WTC11 (cell line): ENCODE data around the gene TXN2.

Experiments used
- ARID4B ChIP-seq: sonication (generic); formaldehyde crosslinking; IDR thresholded peaks from 2 replicates; pipeline ENCODE4 v1.8.0; 2023; ENCODE audit warnings: missing genetic modification reagents, mild to moderate bottlenecking, borderline replicate concordance
- CTCF ChIP-seq: fragments of 200-600 bp; IDR thresholded peaks from 2 replicates; pipeline ENCODE4 v1.8.0; 2022; ENCODE audit warnings: antibody characterized with exemption
- E2F1 ChIP-seq: sonication (generic); formaldehyde crosslinking; IDR thresholded peaks from 2 replicates; pipeline ENCODE4 v1.8.0; 2022; ENCODE audit warnings: mild to moderate bottlenecking, missing genetic modification reagents
- HMGA2 ChIP-seq: fragments of 250-450 bp; sonication (Bioruptor Pico); IDR thresholded peaks from 2 replicates; pipeline ENCODE4 v1.4.0; 2021; ENCODE audit warnings: mild to moderate bottlenecking, moderate library complexity
- USF2 ChIP-seq: sonication (generic); formaldehyde crosslinking; IDR thresholded peaks from 2 replicates; pipeline ENCODE4 v1.8.1; 2023; ENCODE audit warnings: mild to moderate bottlenecking, missing genetic modification reagents, moderate library complexity
- TF ChIP-seq, protein P1 (sequence below): sonication (generic); formaldehyde crosslinking; IDR thresholded peaks from 2 replicates; pipeline ENCODE4 v1.8.1; 2023; ENCODE audit warnings: mild to moderate bottlenecking, missing genetic modification reagents

DNA sequence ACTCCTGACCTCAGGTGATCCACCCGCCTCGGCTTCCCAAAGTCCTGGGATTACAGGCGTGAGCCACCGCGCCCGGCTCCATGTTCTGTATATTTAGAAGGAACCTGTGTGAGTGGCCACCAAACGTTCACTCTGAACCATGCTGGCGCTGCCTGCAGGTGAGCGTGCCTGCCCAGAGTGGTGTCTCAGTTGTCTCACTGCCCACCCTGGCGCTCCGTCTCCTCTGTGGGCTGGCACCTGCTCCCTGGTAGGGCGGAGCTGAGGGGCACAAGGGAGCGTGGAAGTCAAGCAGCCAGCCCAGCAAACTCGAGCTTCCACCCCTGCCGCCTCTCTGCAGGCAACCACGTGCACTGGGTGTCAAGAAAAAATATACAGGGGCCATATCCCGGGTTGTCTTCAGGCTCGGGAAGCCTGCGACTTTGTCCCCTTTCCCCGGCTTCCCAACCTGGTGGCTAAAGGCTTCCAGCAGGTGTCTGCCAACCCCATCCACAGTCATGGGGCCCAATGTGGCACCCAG, 16.7 kb downstream of the TXN2 start:
- TF ChIP-seq CTCF (no peak), E2F1 (CRISPR knock-in tag) (no peak), HMGA2 (CRISPR knock-in tag) (no peak), USF2 (CRISPR knock-in tag) (no peak), ARID4B (CRISPR knock-in tag) (no peak)
- TF ChIP-seq, protein P1, sequence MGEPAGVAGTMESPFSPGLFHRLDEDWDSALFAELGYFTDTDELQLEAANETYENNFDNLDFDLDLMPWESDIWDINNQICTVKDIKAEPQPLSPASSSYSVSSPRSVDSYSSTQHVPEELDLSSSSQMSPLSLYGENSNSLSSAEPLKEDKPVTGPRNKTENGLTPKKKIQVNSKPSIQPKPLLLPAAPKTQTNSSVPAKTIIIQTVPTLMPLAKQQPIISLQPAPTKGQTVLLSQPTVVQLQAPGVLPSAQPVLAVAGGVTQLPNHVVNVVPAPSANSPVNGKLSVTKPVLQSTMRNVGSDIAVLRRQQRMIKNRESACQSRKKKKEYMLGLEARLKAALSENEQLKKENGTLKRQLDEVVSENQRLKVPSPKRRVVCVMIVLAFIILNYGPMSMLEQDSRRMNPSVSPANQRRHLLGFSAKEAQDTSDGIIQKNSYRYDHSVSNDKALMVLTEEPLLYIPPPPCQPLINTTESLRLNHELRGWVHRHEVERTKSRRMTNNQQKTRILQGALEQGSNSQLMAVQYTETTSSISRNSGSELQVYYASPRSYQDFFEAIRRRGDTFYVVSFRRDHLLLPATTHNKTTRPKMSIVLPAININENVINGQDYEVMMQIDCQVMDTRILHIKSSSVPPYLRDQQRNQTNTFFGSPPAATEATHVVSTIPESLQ (CRISPR knock-in tag), result no peak
